B cell (primary cell): Measurements from ENCODE around the gene GSDMA. TPM values are rescaled to one million over a fixed set of nuclear protein-coding genes. Genes with fewer than 3 reads are reported as not detected.

Source experiments
- ATAC-seq: fragments of 200-7000 bp; cut with Tn5 transposase; one replicate; pipeline ENCODE4 v1.10.0; 2021; ENCODE audit warnings: low read depth, mild to moderate bottlenecking, moderate number of reproducible peaks, moderate library complexity
- CTCF ChIA-PET: fragments of 350-600 bp; sonication (Branson Sonifier 250); formaldehyde crosslinking; loops from one replicate; lab custom pipeline; 2021; ENCODE audit warnings: antibody characterized with exemption, inconsistent platforms; lab: Charles Lee
- POLR2A ChIA-PET: fragments of 350-600 bp; sonication (Branson Sonifier 250); formaldehyde crosslinking; loops from one replicate; lab custom pipeline; 2021; ENCODE audit warnings: antibody characterized with exemption; lab: Charles Lee
- DNase-seq: peaks from one replicate; pipeline ENCODE4 v3.0.0; 2013
- H2AFZ ChIP-seq: 2 replicates; pipeline ENCODE4 v1.6.1; 2012; ENCODE audit warnings: mild to moderate bottlenecking, low read depth, low read length; ENCODE audit not compliant: insufficient read depth, poor library complexity, severe bottlenecking
- H3K27ac ChIP-seq, 2 donors: 1 replicate in 1 of 2; 2 replicates in 1 of 2; pipeline ENCODE4 v1.5.1; 2012 to 2013; ENCODE audit warnings: low read length in 2 of 2, mild to moderate bottlenecking in 2 of 2, moderate library complexity in 1 of 2
- H3K27me3 ChIP-seq, 4 experiments: fragments of 200-600 bp in 1 of 4; sonication (generic) in 1 of 4; replicated peaks in 1 of 4; 1 replicate in 2 of 4; 2 replicates in 2 of 4; pipeline versions ENCODE4 v1.6.1 to v1.7.0; 2013 to 2016; ENCODE audit warnings: low read length in 3 of 4, mild to moderate bottlenecking in 2 of 4, mixed read lengths in 1 of 4, moderate library complexity in 1 of 4; ENCODE audit not compliant: insufficient read depth in 4 of 4, control insufficient read depth in 3 of 4; ENCODE audit errors: control extremely low read depth in 1 of 4
- H3K36me3 ChIP-seq, 2 experiments: replicated peaks in 1 of 2; 1 replicate in 1 of 2; 2 replicates in 1 of 2; pipeline versions ENCODE4 v1.6.1 to v1.7.1; 2013; ENCODE audit warnings: low read length in 1 of 2; ENCODE audit not compliant: insufficient read depth in 2 of 2, control insufficient read depth in 1 of 2; ENCODE audit errors: control extremely low read depth in 1 of 2, extremely low read depth in 1 of 2
- H3K4me1 ChIP-seq, 2 donors: fragments of 200-600 bp in 1 of 2; sonication (generic) in 1 of 2; 1 replicate in 1 of 2; 2 replicates in 1 of 2; pipeline versions ENCODE4 v1.5.1 to v1.6.1; 2013 to 2017; ENCODE audit warnings: low read length in 2 of 2; ENCODE audit not compliant: control insufficient read depth in 2 of 2, insufficient read depth in 2 of 2
- H3K4me2 ChIP-seq: replicated peaks from 2 replicates; pipeline ENCODE3; 2012; ENCODE audit warnings: mild to moderate bottlenecking, low read depth, low read length; ENCODE audit not compliant: poor library complexity, severe bottlenecking
- H3K4me3 ChIP-seq, 5 experiments: fragments of 200-600 bp in 1 of 5; sonication (generic) in 1 of 5; 1 replicate in 3 of 5; 2 replicates in 2 of 5; pipeline versions ENCODE4 v1.5.1 to v1.7.0; 2011 to 2016; ENCODE audit warnings: low read length in 4 of 5, mild to moderate bottlenecking in 4 of 5, low read depth in 2 of 5, control low read depth in 1 of 5, moderate library complexity in 1 of 5; ENCODE audit not compliant: insufficient read depth in 1 of 5; ENCODE audit errors: control extremely low read depth in 1 of 5, extremely low read depth in 1 of 5
- H3K79me2 ChIP-seq: fragments of 200-600 bp; sonication (generic); one replicate; pipeline ENCODE4 v1.6.0; 2016; ENCODE audit warnings: low read length; ENCODE audit not compliant: control insufficient read depth, insufficient read depth
- H3K9ac ChIP-seq: fragments of 200-600 bp; sonication (generic); 2 replicates; pipeline ENCODE4 v1.6.1; 2017; ENCODE audit warnings: mild to moderate bottlenecking, low read length, moderate library complexity
- H3K9me3 ChIP-seq, 3 donors: one replicate each; pipeline versions ENCODE4 v1.6.1 to v1.7.1; 2013; ENCODE audit warnings: low read length in 2 of 3; ENCODE audit not compliant: control insufficient read depth in 2 of 3, insufficient read depth in 1 of 3; ENCODE audit errors: control extremely low read depth in 1 of 3
- H4K20me1 ChIP-seq: 2 replicates; pipeline ENCODE4 v1.6.0; 2012; ENCODE audit warnings: mild to moderate bottlenecking, low read length; ENCODE audit not compliant: insufficient read depth, control insufficient read depth, poor library complexity, severe bottlenecking
- H3K27ac Mint-ChIP-seq: one replicate; pipeline ENCODE4 v1.8.0; 2021; ENCODE audit warnings: mixed read lengths
- H3K27me3 Mint-ChIP-seq: one replicate; pipeline ENCODE4 v1.8.0; 2021; ENCODE audit warnings: mixed read lengths
- H3K4me1 Mint-ChIP-seq: one replicate; pipeline ENCODE4 v1.8.0; 2021; ENCODE audit warnings: mixed read lengths
- H3K4me3 Mint-ChIP-seq: one replicate; pipeline ENCODE4 v1.8.0; 2021; ENCODE audit warnings: mixed read lengths
- H3K9me3 Mint-ChIP-seq: one replicate; pipeline ENCODE4 v1.8.0; 2022; ENCODE audit warnings: mixed read lengths; ENCODE audit not compliant: insufficient read depth
- CTCF ChIP-seq: fragments of 200-600 bp; IDR thresholded peaks from one replicate; pipeline ENCODE4 v1.8.0; 2022; ENCODE audit warnings: antibody characterized with exemption, mild to moderate bottlenecking
- EZH2 ChIP-seq: IDR thresholded peaks from 2 replicates; pipeline ENCODE4 v1.6.1; 2012; ENCODE audit warnings: borderline replicate concordance, low read depth, mild to moderate bottlenecking, moderate library complexity, low read length; ENCODE audit not compliant: insufficient read depth, poor library complexity, severe bottlenecking
- WGBS: methylation state at CpG from one replicate; pipeline ENCODE4 v1.1.5; 2013; ENCODE audit warnings: missing lambda C conversion rate; ENCODE audit not compliant: insufficient coverage; 5-methylcytosine and 5-hydroxymethylcytosine counted together
- intact Hi-C: fragments of 100-400 bp; cut with micrococcal nuclease; formaldehyde crosslinking; loops from one replicate; pipeline ENCODE4 v1.10.0; 2022
- polyA plus RNA-seq: library from polyadenylated mRNA; depleted of rRNA; stranded (reverse); fragments of >200 nt; gene quantifications from 2 replicates; pipeline ENCODE4 v1.2.3, GENCODE V29; 2012
- total RNA-seq, 2 donors: library from RNA; stranded (reverse); fragments of 120-200 nt in 1 of 2; gene quantifications; 1 replicate in 1 of 2; 2 replicates in 1 of 2; pipeline versions ENCODE4 v1.2.3 to v1.2.4, GENCODE V29; 2013 to 2022

The GSDMA gene
- total and polyA plus RNA-seq, 2 donors (not counting 1 experiment from before 2014, with no cell fraction given), result 0.09 TPM; not detected in 1

GRCh38 chr17:39996162-39996561 lies 33.4 kb downstream of the GSDMA start:
- ChIA-PET POLR2A (interaction anchor here (0.7 kb wide), 1 partner anchor 41 kb away, joined by 3 read pairs; no protein-coding TSS in a partner anchor), CTCF (interaction anchor here (0.6 to 1.7 kb wide), 5 partner anchors 10 to 321 kb away, joined by 3 to 5 read pairs (median 3); no protein-coding TSS in a partner anchor)
- Histone ChIP-seq H3K9ac (no peak overlapping the region), H3K79me2 (no peaks in the 10 kb centered on the region), H4K20me1 (peaks cover 11% of the 10 kb centered on the region), H2AFZ (no peak overlapping the region), H3K4me1 (no peaks in the 10 kb centered on the region), H3K4me3 (no peak overlapping the region), H3K27ac (no peak overlapping the region), H3K27me3 (no peaks in the 10 kb centered on the region), H3K36me3 (peaks cover 2 to 67% of the 10 kb centered on the region in 2 experiments), H3K4me2 (no peak overlapping the region), H3K9me3 (no peaks in the 10 kb centered on the region)
- intact Hi-C loops, result no loop called here
- H3K4me3 Mint-ChIP-seq, result no peak overlapping the region
- no peaks in the 10 kb centered on the region for H3K9me3 Mint-ChIP-seq
- TF ChIP-seq EZH2 (no peak), CTCF (no peak)
- DNase-seq (no peak), ATAC-seq (no peak)
- H3K27me3 Mint-ChIP-seq, result no peaks in the 10 kb centered on the region
- H3K27ac Mint-ChIP-seq, result no peak overlapping the region
- WGBS, result 97% methylated on average over 6 of the region's 8 CpGs
- no peaks in the 10 kb centered on the region for H3K4me1 Mint-ChIP-seq

GRCh38 chr17:39996800-39997199 lies 34.0 kb downstream of the GSDMA start:
- no peak overlapping the region for H3K27ac ChIP-seq
- intact Hi-C loops, result no loop called here
- no peak overlapping the region for H3K9ac ChIP-seq
- no peaks in the 10 kb centered on the region for H3K27me3 ChIP-seq
- H3K4me3 ChIP-seq, result no peak overlapping the region
- no peak overlapping the region for H2AFZ ChIP-seq
- H3K4me2 ChIP-seq, result no peak overlapping the region
- 81% methylated on average over 6 of the region's 6 CpGs for whole genome bisulfite sequencing
- no peaks in the 10 kb centered on the region for H3K9me3 ChIP-seq
- no peaks in the 10 kb centered on the region for H3K79me2 ChIP-seq
- DNase-seq (no peak), ATAC-seq (no peak)
- H3K36me3 ChIP-seq, result peaks cover 2 to 62% of the 10 kb centered on the region in 2 experiments
- Mint-ChIP-seq H3K4me3 (no peak overlapping the region), H3K27ac (no peak overlapping the region), H3K4me1 (no peaks in the 10 kb centered on the region), H3K27me3 (no peaks in the 10 kb centered on the region), H3K9me3 (no peaks in the 10 kb centered on the region)
- peaks cover 11% of the 10 kb centered on the region for H4K20me1 ChIP-seq
- TF ChIP-seq CTCF, result no peak
- TF ChIP-seq EZH2, result no peak
- ChIA-PET POLR2A (no interaction called here), CTCF (interaction anchor here (1.5 to 1.7 kb wide), 2 partner anchors 10 to 90 kb away, joined by 3 to 5 read pairs; no protein-coding TSS in a partner anchor)
- no peaks in the 10 kb centered on the region for H3K4me1 ChIP-seq
